ENCODE data around the gene GNAI3. TPM values are rescaled to one million over a fixed set of nuclear protein-coding genes. Genes with fewer than 3 reads are reported as not detected.

GNAI3 gene
- total RNA-seq, 2 donors from 2014 or later: 3.6 to 4.9 TPM

DNA sequence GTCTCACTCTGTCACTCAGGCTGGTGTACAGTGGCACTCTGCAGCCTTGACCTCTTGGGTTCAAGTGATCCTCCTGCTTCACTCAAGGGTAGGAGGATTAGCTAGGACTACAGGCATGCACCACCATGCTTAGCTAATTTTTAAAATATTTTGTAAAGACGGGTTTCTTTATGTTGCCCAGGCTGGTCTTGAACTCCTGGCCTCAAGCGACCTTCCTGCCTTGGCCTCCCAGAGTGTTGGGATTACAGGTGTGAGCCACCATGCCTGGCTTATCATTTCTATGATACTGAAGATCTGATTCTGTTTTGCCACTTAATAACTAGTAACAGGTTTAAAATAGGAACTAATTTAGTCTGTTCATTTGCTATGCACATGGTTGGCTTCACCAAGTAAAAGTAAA lies 33.6 kb downstream of the GNAI3 start:
- TF ChIP-seq, protein P1, sequence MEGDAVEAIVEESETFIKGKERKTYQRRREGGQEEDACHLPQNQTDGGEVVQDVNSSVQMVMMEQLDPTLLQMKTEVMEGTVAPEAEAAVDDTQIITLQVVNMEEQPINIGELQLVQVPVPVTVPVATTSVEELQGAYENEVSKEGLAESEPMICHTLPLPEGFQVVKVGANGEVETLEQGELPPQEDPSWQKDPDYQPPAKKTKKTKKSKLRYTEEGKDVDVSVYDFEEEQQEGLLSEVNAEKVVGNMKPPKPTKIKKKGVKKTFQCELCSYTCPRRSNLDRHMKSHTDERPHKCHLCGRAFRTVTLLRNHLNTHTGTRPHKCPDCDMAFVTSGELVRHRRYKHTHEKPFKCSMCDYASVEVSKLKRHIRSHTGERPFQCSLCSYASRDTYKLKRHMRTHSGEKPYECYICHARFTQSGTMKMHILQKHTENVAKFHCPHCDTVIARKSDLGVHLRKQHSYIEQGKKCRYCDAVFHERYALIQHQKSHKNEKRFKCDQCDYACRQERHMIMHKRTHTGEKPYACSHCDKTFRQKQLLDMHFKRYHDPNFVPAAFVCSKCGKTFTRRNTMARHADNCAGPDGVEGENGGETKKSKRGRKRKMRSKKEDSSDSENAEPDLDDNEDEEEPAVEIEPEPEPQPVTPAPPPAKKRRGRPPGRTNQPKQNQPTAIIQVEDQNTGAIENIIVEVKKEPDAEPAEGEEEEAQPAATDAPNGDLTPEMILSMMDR (IDR thresholded peaks at IDR 0.05): no peak
- no peak for TF ChIP-seq POLR2A (IDR thresholded peaks at IDR 0.05)
- Histone ChIP-seq H3K4me3 (no peak overlapping the region), H3K9me3 (no peaks in the 10 kb centered on the region), H3K4me1 (no peaks in the 10 kb centered on the region), H3K27me3 (no peaks in the 10 kb centered on the region), H3K27ac (no peak overlapping the region), H3K36me3 (replicated peaks in 1 of 2; ENCODE audit: insufficient read depth in 1 of 2, low read depth in 2 of 2) (peaks cover 8 to 28% of the 10 kb centered on the region in 2 donors)
- WGBS, 2 donors: 97% methylated on average over 2 of the region's 2 CpGs
- no peak for ATAC-seq
- no peak for DNase-seq
- intact Hi-C loops (cut with DNase I): no loop called here

DNA sequence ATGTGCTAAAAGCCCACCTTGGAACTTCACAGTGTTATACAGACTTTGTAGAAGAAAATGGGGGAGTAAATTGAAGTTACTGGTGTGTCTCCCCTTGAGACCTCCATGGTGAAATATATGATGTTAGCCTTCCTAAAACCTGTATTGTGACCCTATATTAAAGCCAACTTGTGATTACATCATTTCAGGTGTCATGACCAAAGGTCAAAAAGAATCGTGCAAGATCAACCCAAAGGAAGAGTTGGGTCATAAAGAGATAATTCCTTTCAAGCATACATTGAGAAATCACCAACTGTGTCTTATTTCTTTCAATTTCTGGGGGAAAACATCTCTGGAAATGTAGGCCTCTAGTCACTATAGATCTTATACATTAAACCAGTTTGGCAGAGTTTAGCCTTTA lies 36.4 kb downstream of the GNAI3 start:
- H3K27me3 ChIP-seq: no peaks in the 10 kb centered on the region
- no peak overlapping the region for H3K4me3 ChIP-seq
- intact Hi-C loops (cut with DNase I): no loop called here
- 38% methylated on average over 1 of the region's 1 CpG for WGBS, 2 donors
- no peak for ATAC-seq
- DNase-seq: no peak
- TF ChIP-seq, protein P1 (IDR thresholded peaks at IDR 0.05): no peak
- no peak for TF ChIP-seq POLR2A (IDR thresholded peaks at IDR 0.05)
- H3K36me3 ChIP-seq (replicated peaks in 1 of 2; ENCODE audit: insufficient read depth in 1 of 2, low read depth in 2 of 2): peaks cover 8 to 35% of the 10 kb centered on the region in 2 donors
- H3K9me3 ChIP-seq: no peaks in the 10 kb centered on the region
- no peak overlapping the region for H3K27ac ChIP-seq
- peaks cover 5% of the 10 kb centered on the region for H3K4me1 ChIP-seq

DNA sequence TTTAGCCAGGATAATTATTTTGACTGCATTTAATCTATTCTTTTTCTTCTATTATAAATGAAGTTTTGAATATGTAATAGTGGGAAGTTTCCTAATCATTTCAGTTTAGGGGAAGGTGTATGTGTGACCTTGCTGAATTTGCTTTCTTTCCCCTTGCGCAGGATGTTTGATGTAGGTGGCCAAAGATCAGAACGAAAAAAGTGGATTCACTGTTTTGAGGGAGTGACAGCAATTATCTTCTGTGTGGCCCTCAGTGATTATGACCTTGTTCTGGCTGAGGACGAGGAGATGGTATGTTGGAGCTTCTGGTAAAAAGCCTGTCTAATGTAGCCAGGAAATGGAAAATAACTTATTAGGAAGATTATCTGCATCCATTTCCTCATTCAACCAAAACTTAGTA lies 37.6 kb downstream of the GNAI3 start:
- 86 to 87% methylated on average over 3 of the region's 3 CpGs for WGBS, 2 donors
- ATAC-seq (no peak), DNase-seq (no peak)
- no peak overlapping the region for H3K4me3 ChIP-seq
- H3K27me3 ChIP-seq: no peaks in the 10 kb centered on the region
- TF ChIP-seq POLR2A (IDR thresholded peaks at IDR 0.05): no peak
- TF ChIP-seq, protein P1 (IDR thresholded peaks at IDR 0.05): no peak
- intact Hi-C loops (cut with DNase I): no loop called here
- no peak overlapping the region for H3K27ac ChIP-seq
- H3K4me1 ChIP-seq: peaks cover 5% of the 10 kb centered on the region
- peaks cover 8 to 31% of the 10 kb centered on the region in 2 donors for H3K36me3 ChIP-seq (replicated peaks in 1 of 2; ENCODE audit: insufficient read depth in 1 of 2, low read depth in 2 of 2)
- H3K9me3 ChIP-seq: no peaks in the 10 kb centered on the region

DNA sequence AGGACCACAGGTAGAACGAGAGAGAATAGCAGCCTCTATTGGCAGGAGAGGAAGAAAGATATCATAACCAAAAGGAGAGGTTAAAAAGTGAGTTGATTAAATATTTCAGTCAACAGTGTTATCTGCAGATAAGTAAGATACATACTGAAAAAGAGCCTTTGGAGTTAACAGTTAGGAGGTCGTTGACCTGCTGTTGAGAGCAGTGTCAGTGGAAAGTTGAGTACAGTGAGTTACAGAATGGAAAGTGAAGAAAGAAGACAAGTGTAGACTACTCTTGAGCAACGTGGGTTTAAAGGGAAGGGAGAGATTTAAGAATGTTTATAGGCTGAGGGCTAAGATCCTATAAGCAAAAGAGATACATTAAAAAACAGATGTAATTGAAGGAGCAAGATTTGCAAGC lies 40.8 kb downstream of the GNAI3 start:
- Histone ChIP-seq H3K4me3 (no peak overlapping the region), H3K27ac (no peak overlapping the region), H3K9me3 (no peaks in the 10 kb centered on the region), H3K27me3 (no peaks in the 10 kb centered on the region), H3K36me3 (replicated peaks in 1 of 2; ENCODE audit: insufficient read depth in 1 of 2, low read depth in 2 of 2) (peaks cover 8 to 35% of the 10 kb centered on the region in 2 donors), H3K4me1 (peaks cover 5% of the 10 kb centered on the region)
- intact Hi-C loops (cut with DNase I): no loop called here
- WGBS, 2 donors: 30 to 32% methylated on average over 3 of the region's 3 CpGs
- no peak for DNase-seq
- no peak for ATAC-seq
- TF ChIP-seq, protein P1 (IDR thresholded peaks at IDR 0.05): no peak
- TF ChIP-seq POLR2A (IDR thresholded peaks at IDR 0.05): no peak

DNA sequence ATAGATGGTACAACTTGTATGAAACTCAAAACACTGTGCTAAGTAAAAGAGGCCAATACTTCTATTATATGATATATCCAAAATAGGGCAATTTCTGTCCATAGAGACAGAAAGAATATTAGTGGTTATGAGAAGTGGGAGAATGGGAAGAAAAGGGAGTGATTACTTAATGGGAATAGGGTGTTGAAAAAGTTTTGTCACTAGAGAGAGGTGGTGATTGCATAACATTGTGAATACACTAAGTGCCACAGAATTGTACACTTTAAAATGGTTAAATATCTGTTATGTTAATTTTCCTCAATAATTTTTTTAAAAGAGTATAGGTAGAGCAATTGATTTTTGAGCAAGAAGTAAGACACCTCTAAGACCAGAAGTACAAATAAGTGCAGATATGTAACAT lies 41.3 kb downstream of the GNAI3 start:
- H3K9me3 ChIP-seq: no peaks in the 10 kb centered on the region
- no peak overlapping the region for H3K4me3 ChIP-seq
- no peaks in the 10 kb centered on the region for H3K27me3 ChIP-seq
- H3K4me1 ChIP-seq: peaks cover 5% of the 10 kb centered on the region
- no peak for DNase-seq
- TF ChIP-seq, protein P1 (IDR thresholded peaks at IDR 0.05): no peak
- no peak for TF ChIP-seq POLR2A (IDR thresholded peaks at IDR 0.05)
- ATAC-seq: no peak
- peaks cover 8 to 35% of the 10 kb centered on the region in 2 donors for H3K36me3 ChIP-seq (replicated peaks in 1 of 2; ENCODE audit: insufficient read depth in 1 of 2, low read depth in 2 of 2)
- no peak overlapping the region for H3K27ac ChIP-seq
- intact Hi-C loops (cut with DNase I): no loop called here

Measured in body of pancreas (tissue), 4 donors.